Activated T-cell treated with anti-CD3 and anti-CD28 coated beads, Interleukin-2, amount 50 U/mL, for 24 hours (primary cell): ENCODE data around the gene MVB12A.

ENCODE experiments used
- DNase-seq: peaks from one replicate; pipeline ENCODE4 v3.0.0-alpha.2; 2020
- H3K27ac Mint-ChIP-seq: 2 replicates; pipeline ENCODE4 v1.8.0; 2020; ENCODE audit warnings: mild to moderate bottlenecking, mixed read lengths
- H3K27me3 Mint-ChIP-seq: 2 replicates; pipeline ENCODE4 v1.8.0; 2020; ENCODE audit warnings: mixed read lengths
- H3K36me3 Mint-ChIP-seq: 2 replicates; pipeline ENCODE4 v1.8.0; 2020; ENCODE audit warnings: low read depth, mixed read lengths
- H3K4me1 Mint-ChIP-seq: 2 replicates; pipeline ENCODE4 v1.8.0; 2020; ENCODE audit warnings: low read depth, mixed read lengths
- H3K4me3 Mint-ChIP-seq: 2 replicates; pipeline ENCODE4 v1.8.0; 2020; ENCODE audit warnings: mild to moderate bottlenecking, moderate library complexity, mixed read lengths
- H3K9me3 Mint-ChIP-seq: 2 replicates; pipeline ENCODE4 v1.8.0; 2020; ENCODE audit warnings: mixed read lengths

MVB12A gene

DNA sequence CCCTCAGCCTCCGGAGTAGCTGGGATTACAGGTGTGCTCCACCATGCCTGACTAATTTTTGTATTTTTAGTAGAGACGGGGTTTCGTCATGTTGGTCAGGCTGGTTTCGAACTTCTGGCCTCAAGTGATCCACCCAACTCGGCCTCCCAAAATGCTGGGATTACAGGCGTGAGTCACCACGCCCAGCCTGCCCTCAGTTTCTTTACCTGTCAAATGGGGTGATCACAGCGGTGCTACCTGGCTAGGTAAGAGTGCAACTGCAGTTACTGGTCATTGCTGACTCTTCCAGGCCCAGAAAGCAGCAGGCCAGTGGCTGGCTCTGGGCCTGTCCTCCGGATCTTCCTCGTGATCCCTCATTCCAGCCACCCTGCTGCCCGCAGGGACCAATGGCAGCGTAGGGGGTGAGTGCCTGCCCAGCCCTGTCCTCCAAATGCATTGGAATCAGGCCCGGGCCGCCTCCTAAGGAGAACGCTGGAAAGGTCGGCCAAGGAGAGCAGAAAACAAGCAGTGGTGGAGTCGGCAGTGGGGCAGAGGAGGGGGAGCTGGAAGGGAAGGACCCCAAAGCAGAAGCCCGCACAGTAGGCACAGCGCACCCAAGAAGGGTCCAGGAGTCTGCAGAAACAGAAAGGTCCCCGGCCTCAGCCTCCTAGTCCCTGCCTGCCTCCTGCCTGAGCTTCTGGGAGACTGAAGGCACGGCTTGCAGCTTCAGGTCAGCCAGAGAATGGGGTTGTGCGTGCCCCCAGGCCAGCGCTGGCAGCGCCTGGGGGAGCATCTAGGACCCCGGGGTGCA lies 48.6 kb downstream of the MVB12A start:
- Mint-ChIP-seq H3K4me3 (peak overlapping the region; percentile 80), H3K4me1 (peaks cover 32% of the 10 kb centered on the region), H3K36me3 (no peaks in the 10 kb centered on the region), H3K27me3 (no peaks in the 10 kb centered on the region), H3K27ac (peak overlapping the region; percentile 92), H3K9me3 (no peaks in the 10 kb centered on the region)
- DNase-seq = no peak

DNA sequence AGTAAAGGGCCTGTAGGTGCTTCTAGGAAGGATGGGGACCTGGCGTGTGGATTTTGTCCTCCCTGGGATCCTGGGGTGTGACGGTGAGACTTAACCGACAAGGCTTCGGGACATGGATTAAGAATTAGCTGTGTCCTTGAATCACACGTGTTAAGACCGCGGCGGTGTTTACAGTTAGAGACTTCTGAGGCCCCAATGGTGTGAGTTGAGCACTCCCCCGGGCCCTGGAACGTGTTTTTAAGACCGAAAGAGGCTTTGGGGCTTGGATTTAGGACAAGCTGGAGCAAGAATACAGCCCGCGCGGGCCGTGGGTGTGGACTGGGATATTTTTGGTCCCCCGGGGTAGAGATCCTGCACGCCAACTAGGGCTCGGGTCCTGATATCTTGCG lies 49.2 kb downstream of the MVB12A start:
- peaks cover 32% of the 10 kb centered on the region for H3K4me1 Mint-ChIP-seq
- H3K36me3 Mint-ChIP-seq = no peaks in the 10 kb centered on the region
- no peaks in the 10 kb centered on the region for H3K9me3 Mint-ChIP-seq
- H3K4me3 Mint-ChIP-seq = peak overlapping the region; percentile 80
- DNase-seq = peak; percentile 56
- H3K27ac Mint-ChIP-seq = peak overlapping the region; percentile 92
- no peaks in the 10 kb centered on the region for H3K27me3 Mint-ChIP-seq

DNA sequence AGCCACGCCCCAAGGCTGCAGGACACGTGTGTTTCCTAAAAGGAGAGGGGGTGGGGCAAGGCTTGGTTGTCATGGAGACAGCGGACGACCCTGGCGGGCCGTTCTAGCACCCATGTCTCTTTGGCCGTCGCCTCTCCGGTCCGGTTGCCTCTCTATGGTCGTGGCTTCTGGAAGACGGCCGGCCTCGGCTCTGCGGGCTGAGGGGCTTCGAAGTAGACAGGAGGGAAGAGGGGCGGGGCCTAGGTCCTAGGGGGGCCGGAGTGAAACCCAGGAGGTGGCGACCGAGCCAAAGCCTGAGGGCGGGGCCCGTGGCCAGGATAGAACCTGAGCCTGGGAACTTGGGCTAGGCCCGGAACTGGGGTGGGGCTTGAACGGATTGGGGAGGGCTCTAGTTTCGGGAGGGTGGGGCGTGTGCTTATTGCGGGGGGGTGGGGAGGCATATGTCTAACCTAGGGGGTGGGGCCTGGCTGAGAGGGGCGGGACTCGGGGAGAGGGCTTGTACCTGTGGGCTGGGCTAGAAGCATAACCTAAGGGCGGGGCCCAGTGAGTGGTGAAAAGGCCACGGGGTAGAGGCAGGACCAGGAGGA lies 49.7 kb downstream of the MVB12A start:
- peak overlapping the region; percentile 80 for H3K4me3 Mint-ChIP-seq
- no peaks in the 10 kb centered on the region for H3K27me3 Mint-ChIP-seq
- no peaks in the 10 kb centered on the region for H3K9me3 Mint-ChIP-seq
- peak; percentile 90 for DNase-seq
- H3K27ac Mint-ChIP-seq = peak overlapping the region; percentile 92
- no peaks in the 10 kb centered on the region for H3K36me3 Mint-ChIP-seq
- peaks cover 32% of the 10 kb centered on the region for H3K4me1 Mint-ChIP-seq

- Mint-ChIP-seq H3K27me3 (no peaks in the 10 kb centered on the region), H3K9me3 (no peaks in the 10 kb centered on the region), H3K27ac (peak within 1 kb of the TSS; percentile 92), H3K36me3 (no peaks in the 10 kb centered on the region), H3K4me3 (peak within 1 kb of the TSS; percentile 80), H3K4me1 (peaks cover 32% of the 10 kb centered on the region)
- DNase-seq = peak; percentile 92
These were observed 50.4 kb downstream of the MVB12A start, which contains the start of gene SLC27A1 for GRCh38 chr19:17470068-17470841. Gene SLC27A1, plus strand, starts transcription at chr19:17470524. Its CDS starts 17 bp downstream, at chr19:17470541.

DNA sequence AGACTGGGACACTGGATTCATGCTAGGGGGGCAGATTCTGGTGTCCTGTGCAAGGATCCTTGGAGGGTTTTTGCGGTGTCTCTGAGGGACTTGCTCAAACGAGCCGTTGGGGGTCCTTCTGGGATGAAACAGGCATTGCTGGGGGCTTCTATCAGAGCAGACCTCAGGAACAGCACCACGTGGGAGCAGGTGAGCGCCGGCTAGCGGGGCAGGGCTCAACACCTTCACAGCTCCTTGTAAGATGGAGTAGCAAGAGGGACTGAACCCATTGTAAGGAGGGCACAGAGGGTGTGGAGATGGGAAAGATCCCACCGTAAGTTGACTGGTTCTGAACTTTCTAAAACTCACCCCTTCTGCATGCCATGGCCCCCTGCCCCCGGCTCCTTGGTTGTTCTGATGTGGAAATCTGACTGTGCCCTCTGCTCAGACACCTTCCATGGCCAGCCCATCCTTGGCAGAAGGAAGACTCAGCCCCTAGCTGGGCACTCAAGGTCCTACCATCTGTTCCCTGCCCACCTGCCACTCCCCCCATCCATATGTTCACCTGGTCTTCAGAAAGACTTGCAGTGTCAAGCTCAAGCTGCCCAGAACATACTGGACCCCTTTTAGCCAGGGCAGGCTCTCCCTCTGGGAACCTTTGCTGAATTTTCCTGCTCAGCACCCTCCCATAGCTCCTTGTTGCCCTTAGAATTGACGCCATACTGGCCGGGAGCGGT lies 51.7 kb downstream of the MVB12A start:
- Mint-ChIP-seq H3K27ac (no peak overlapping the region), H3K4me3 (peak overlapping the region; percentile 80), H3K4me1 (peaks cover 28% of the 10 kb centered on the region), H3K27me3 (no peaks in the 10 kb centered on the region), H3K36me3 (no peaks in the 10 kb centered on the region), H3K9me3 (no peaks in the 10 kb centered on the region)
- DNase-seq = no peak

GRCh38 chr19:17473041-17473440 lies 53.2 kb downstream of the MVB12A start:
- no peak for DNase-seq
- peaks cover 28% of the 10 kb centered on the region for H3K4me1 Mint-ChIP-seq
- no peaks in the 10 kb centered on the region for H3K9me3 Mint-ChIP-seq
- H3K27me3 Mint-ChIP-seq = no peaks in the 10 kb centered on the region
- H3K27ac Mint-ChIP-seq = peak overlapping the region; percentile 36
- no peaks in the 10 kb centered on the region for H3K36me3 Mint-ChIP-seq
- H3K4me3 Mint-ChIP-seq = no peak overlapping the region
